ENCODE results near the gene TOPAZ1.

DNA sequence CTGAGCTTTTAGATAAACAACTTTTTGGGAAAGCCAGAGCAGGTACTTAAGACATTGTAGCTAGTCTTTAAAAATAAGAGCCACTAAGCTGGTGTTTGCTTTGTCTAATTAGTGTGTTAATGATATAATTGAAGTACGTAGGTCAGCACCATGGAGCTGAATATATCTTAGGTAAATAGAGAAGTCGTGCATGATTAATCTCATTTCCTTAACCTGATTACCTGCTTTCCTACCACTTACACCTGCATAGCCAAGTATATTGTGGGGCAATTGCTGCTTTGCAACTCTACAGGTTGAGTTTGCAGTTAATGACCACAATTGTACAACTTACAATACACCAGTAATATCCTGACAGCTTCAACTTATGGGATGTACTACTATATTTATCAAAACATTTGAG, 17.6 kb upstream of the TOPAZ1 start:
- TF ChIP-seq IRF2 (CRISPR knock-in tag; IDR thresholded peaks at IDR 0.05) (no peak), BHLHE40 (IDR thresholded peaks at IDR 0.05; ENCODE audit: low read length) (no peak), SMARCB1 (IDR thresholded peaks at IDR 0.05; ENCODE audit: insufficient read length, low read depth) (no peak), ZNF174 (CRISPR knock-in tag; IDR thresholded peaks at IDR 0.05) (no peak), CHCHD3 (CRISPR knock-in tag; IDR thresholded peaks at IDR 0.05) (no peak), HNRNPUL1 (IDR thresholded peaks at IDR 0.05; ENCODE audit: low read length) (no peak), RAD51 (IDR thresholded peaks at IDR 0.05; ENCODE audit: borderline replicate concordance, low read depth) (no peak), NCOR1 (IDR thresholded peaks at IDR 0.05) (no peak)
- TF ChIP-seq, protein P1, sequence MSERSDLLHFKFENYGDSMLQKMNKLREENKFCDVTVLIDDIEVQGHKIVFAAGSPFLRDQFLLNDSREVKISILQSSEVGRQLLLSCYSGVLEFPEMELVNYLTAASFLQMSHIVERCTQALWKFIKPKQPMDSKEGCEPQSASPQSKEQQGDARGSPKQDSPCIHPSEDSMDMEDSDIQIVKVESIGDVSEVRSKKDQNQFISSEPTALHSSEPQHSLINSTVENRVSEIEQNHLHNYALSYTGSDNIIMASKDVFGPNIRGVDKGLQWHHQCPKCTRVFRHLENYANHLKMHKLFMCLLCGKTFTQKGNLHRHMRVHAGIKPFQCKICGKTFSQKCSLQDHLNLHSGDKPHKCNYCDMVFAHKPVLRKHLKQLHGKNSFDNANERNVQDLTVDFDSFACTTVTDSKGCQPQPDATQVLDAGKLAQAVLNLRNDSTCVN (CRISPR knock-in tag; IDR thresholded peaks at IDR 0.05): no peak
- TF ChIP-seq, protein P2, sequence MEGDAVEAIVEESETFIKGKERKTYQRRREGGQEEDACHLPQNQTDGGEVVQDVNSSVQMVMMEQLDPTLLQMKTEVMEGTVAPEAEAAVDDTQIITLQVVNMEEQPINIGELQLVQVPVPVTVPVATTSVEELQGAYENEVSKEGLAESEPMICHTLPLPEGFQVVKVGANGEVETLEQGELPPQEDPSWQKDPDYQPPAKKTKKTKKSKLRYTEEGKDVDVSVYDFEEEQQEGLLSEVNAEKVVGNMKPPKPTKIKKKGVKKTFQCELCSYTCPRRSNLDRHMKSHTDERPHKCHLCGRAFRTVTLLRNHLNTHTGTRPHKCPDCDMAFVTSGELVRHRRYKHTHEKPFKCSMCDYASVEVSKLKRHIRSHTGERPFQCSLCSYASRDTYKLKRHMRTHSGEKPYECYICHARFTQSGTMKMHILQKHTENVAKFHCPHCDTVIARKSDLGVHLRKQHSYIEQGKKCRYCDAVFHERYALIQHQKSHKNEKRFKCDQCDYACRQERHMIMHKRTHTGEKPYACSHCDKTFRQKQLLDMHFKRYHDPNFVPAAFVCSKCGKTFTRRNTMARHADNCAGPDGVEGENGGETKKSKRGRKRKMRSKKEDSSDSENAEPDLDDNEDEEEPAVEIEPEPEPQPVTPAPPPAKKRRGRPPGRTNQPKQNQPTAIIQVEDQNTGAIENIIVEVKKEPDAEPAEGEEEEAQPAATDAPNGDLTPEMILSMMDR (IDR thresholded peaks at IDR 0.05 in 2 of 3, conservative IDR thresholded peaks at IDR 0.05 in 1 of 3; ENCODE audit: insufficient read depth in 2 of 3, low read depth in 1 of 3, low read length in 3 of 3): no peak

All from K562 (cell line).